ENCODE results near the gene MYO1E.

The MYO1E gene

DNA sequence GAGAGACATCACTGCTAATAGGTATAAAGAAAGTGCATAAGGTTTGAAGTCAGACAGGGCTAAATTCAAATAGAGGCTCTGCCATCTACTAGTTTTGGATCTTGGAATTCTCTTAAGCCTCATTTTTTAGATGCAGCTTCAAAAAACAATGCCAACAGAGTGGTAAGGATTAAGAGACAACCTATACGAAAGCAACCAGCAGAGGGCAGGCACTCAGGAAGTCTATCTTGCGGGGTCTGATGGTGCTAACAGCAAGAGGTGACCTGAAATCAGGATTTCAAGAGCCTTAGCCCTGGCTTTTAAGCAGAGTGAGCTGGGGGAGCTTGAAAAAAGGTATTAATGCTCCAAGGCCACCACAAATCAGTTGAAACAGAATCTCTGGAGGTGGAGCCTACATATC, 125.3 kb downstream of the MYO1E start:
- peaks cover 0 to 12% (median 0%) of the 10 kb centered on the region in 3 donors for H3K36me3 ChIP-seq
- no peak overlapping the region for H3K27ac ChIP-seq

DNA sequence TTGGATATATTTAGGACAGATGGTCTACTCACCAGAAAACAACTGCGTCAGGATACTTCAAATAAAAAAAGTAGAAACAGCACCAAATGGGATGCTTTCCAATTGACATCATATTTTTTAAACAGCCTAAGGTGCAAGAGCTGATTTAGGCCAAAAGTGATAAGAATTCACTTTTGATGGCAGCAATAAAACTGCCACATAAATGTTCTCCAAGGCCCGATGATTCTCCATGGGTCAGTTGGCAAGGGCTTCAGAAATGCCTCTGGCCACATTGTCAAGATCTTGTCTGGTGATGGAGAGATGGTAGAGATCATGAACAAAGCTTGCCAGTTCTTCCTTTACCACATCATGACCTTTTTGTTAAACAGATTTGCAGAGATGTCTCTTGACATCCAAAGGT, 127.1 kb downstream of the MYO1E start:
- intact Hi-C loops (cut with DNase I; ENCODE audit: low total_unique reads) = loop anchor here (10.0 kb wide), 1 partner anchor 119 kb away; no protein-coding TSS in a partner anchor
- no peak overlapping the region for H3K4me3 ChIP-seq
- no peaks in the 10 kb centered on the region for H3K9me3 ChIP-seq
- H3K4me1 ChIP-seq = peaks cover 0 to 18% (median 3%) of the 10 kb centered on the region in 4 donors
- TF ChIP-seq CTCF (IDR thresholded peaks at IDR 0.05) = no peak
- peaks cover 0 to 12% (median 0%) of the 10 kb centered on the region in 3 donors for H3K36me3 ChIP-seq
- no peaks in the 10 kb centered on the region for H3K27me3 ChIP-seq
- no peak for DNase-seq
- H3K27ac ChIP-seq = no peak overlapping the region

More for the DNA sequence above, 125.3 kb downstream of the MYO1E start:
- no peak overlapping the region for H3K4me3 ChIP-seq
- peak; percentile 55 to 72 for DNase-seq
- peak; percentile 55 to 57 for TF ChIP-seq CTCF (IDR thresholded peaks at IDR 0.05)
- H3K9me3 ChIP-seq = no peaks in the 10 kb centered on the region
- H3K27me3 ChIP-seq = no peaks in the 10 kb centered on the region
- intact Hi-C loops (cut with DNase I; ENCODE audit: low total_unique reads) = loop anchor here (10.0 kb wide), 1 partner anchor 117 kb away; no protein-coding TSS in a partner anchor
- H3K4me1 ChIP-seq = peaks cover 0 to 6% (median 0%) of the 10 kb centered on the region in 4 donors

DNA sequence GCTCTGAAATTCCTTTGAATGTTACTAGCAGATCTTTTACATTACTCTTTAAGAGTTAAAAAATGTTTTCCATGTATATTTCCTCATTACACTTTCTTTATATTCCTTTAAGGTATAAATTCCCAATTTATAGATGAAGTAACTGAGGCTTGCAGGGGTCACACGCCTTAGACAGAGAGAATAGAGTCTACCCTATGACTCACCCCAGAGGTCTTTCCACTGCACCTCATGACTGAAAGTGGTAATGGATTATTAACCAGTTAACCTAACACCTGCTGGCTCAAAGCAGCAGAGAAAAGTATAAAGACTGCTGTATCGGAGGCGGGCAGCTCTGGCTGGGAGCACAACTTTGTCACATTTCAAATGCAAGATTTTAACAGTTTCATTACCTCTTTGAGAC, 128.3 kb downstream of the MYO1E start:
- no peak for TF ChIP-seq CTCF (IDR thresholded peaks at IDR 0.05)
- Histone ChIP-seq H3K4me1 (peaks cover 0 to 29% (median 13%) of the 10 kb centered on the region in 4 donors), H3K27ac (no peak overlapping the region), H3K4me3 (no peak overlapping the region), H3K27me3 (no peaks in the 10 kb centered on the region), H3K9me3 (no peaks in the 10 kb centered on the region), H3K36me3 (peaks cover 0 to 4% (median 0%) of the 10 kb centered on the region in 3 donors)
- DNase-seq = no peak
- intact Hi-C loops (cut with DNase I; ENCODE audit: low total_unique reads) = loop anchor here (10.0 kb wide), 1 partner anchor 120 kb away; no protein-coding TSS in a partner anchor

GRCh38 chr15:59243622-59244021, 129.0 kb downstream of the MYO1E start:
- H3K4me1 ChIP-seq = peaks cover 0 to 29% (median 13%) of the 10 kb centered on the region in 4 donors
- no peak overlapping the region for H3K4me3 ChIP-seq
- no peak overlapping the region for H3K27ac ChIP-seq
- TF ChIP-seq CTCF (IDR thresholded peaks at IDR 0.05) = no peak
- H3K9me3 ChIP-seq = no peaks in the 10 kb centered on the region
- intact Hi-C loops (cut with DNase I; ENCODE audit: low total_unique reads) = loop anchor here (10.0 kb wide), 1 partner anchor 121 kb away; no protein-coding TSS in a partner anchor
- H3K36me3 ChIP-seq = peaks cover 0 to 4% (median 0%) of the 10 kb centered on the region in 3 donors
- no peak for DNase-seq
- no peaks in the 10 kb centered on the region for H3K27me3 ChIP-seq

DNA sequence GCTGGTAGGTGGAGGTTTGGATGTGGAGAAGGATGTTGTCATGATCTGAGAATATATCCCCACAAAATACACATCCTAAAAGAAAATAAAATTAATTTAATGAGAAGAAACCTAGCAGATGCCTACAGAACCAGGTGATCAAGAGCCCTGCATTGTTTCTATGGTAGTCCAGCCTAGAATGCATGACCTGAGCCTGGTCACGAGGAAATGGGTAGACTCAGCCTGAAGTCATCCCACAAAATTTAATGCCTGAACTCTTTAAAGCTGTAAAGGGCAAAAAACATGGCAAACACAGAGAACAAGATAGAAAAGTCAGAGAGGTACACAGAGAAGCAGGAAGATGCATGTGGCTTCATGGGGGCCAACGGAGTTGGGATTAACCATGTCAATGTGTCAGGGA, 130.0 kb downstream of the MYO1E start:
- no peak overlapping the region for H3K4me3 ChIP-seq
- H3K27me3 ChIP-seq = no peaks in the 10 kb centered on the region
- peaks cover 0 to 4% (median 0%) of the 10 kb centered on the region in 3 donors for H3K36me3 ChIP-seq
- no peaks in the 10 kb centered on the region for H3K9me3 ChIP-seq
- no peak for TF ChIP-seq CTCF (IDR thresholded peaks at IDR 0.05)
- intact Hi-C loops (cut with DNase I; ENCODE audit: low total_unique reads) = loop anchor here (10.0 kb wide), 1 partner anchor 122 kb away; no protein-coding TSS in a partner anchor
- peaks cover 0 to 32% (median 13%) of the 10 kb centered on the region in 4 donors for H3K4me1 ChIP-seq
- no peak for DNase-seq
- H3K27ac ChIP-seq = no peak overlapping the region
